Activated effector memory CD4-positive, alpha-beta T cell treated with Interleukin-2 at 50 U/mL for 16 hours (primary cell): ENCODE results near the gene PPP2R2C.

Experiments used
- DNase-seq: peaks from one replicate; pipeline ENCODE4 v3.0.0-alpha.2; 2020

The PPP2R2C gene

GRCh38 chr4:6467600-6467999, 4.8 kb downstream of the PPP2R2C start:
- DNase-seq, result no peak

GRCh38 chr4:6466756-6467381, 5.5 kb downstream of the PPP2R2C start:
- DNase-seq, result no peak

- DNase-seq, result no peak
These were observed 6.5 kb downstream of the PPP2R2C start for GRCh38 chr4:6465955-6466354.

DNA sequence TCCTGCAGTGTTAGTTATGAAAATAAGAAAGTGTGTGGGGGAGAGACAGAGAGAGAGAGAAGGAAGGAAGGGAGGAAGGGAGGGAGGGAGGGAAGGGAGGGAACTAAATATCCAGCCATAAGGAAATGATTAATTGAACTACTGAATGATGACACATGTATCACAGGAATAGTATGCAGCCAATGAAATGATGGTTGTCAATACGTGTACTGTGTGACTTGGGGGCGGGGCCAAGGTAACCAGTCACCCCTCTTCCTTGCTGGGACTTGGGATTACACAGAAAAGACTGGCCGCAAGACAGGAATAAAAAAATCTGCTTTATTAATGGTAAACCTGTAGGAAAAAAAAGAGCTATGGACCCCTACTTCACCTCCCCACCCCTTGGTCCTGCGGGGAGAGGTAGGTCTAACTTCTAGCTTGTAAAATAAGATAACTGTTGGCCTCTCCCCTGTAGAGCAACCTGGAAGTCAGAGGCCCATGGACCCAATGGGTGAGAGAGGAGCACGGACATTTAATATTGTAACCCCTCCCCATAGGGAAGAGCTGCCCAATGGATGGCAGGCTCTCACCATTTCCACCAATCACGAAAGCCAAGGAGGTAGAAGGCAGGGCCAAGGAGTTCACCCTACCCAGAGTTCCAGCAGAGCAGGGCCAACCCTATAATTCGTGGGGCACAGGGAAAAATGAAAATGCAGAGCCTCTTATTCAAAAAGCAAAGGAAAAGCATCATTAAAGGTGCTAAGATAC, 7.4 kb downstream of the PPP2R2C start:
- no peak for DNase-seq

GRCh38 chr4:6463311-6464289, 8.8 kb downstream of the PPP2R2C start:
- DNase-seq, result no peak

DNA sequence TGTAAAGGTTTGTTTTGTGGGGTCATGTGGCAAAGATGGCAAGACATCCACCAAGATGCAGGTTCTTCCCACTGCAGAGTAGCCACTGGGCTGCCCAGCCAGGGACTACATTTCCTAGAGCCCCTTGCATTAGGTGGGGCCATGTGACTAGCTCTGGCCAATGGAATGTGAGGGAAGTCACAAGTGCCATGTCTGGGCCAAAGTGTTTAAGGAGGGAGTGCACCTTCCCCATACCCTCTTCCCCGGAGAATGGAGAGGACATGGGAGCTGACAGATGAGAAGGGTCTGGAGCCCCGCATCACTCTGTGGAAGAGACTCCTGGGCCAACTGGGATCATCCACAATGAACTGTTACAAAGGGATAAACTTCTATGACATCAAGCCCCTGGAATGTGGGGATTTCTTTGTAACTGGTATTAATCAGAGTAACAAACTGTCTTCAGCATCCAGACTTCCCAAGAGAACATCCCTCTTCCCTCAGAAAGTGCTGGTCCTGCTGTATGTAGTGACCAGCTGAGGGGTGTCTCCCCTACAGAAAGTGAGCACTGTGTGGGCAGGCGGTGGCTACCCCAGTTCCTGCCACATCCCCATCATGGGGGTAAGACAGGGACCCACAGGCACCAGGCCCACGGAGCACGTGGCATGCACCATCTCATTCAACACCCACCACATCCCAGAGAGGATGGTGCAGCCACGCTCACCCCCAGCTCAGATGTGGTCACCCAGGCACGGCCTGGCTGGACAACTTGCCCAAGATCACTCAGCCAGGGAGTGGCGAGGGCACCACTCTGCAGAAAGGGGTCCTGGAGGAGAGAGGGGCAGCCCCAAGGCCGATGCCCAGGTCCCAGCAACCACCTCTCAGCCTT, 10.9 kb downstream of the PPP2R2C start:
- no peak for DNase-seq

GRCh38 chr4:6460876-6461275, 11.5 kb downstream of the PPP2R2C start:
- no peak for DNase-seq

GRCh38 chr4:6458528-6458927, 13.9 kb downstream of the PPP2R2C start:
- DNase-seq, result no peak

GRCh38 chr4:6456450-6456849, 16.0 kb downstream of the PPP2R2C start:
- DNase-seq, result no peak

- no peak for DNase-seq
These were observed 18.1 kb downstream of the PPP2R2C start for GRCh38 chr4:6454112-6454910.

- DNase-seq, result no peak
These were observed 18.8 kb downstream of the PPP2R2C start for GRCh38 chr4:6453688-6453990.

- DNase-seq, result no peak
These were observed 19.3 kb downstream of the PPP2R2C start for GRCh38 chr4:6452897-6453687.

DNA sequence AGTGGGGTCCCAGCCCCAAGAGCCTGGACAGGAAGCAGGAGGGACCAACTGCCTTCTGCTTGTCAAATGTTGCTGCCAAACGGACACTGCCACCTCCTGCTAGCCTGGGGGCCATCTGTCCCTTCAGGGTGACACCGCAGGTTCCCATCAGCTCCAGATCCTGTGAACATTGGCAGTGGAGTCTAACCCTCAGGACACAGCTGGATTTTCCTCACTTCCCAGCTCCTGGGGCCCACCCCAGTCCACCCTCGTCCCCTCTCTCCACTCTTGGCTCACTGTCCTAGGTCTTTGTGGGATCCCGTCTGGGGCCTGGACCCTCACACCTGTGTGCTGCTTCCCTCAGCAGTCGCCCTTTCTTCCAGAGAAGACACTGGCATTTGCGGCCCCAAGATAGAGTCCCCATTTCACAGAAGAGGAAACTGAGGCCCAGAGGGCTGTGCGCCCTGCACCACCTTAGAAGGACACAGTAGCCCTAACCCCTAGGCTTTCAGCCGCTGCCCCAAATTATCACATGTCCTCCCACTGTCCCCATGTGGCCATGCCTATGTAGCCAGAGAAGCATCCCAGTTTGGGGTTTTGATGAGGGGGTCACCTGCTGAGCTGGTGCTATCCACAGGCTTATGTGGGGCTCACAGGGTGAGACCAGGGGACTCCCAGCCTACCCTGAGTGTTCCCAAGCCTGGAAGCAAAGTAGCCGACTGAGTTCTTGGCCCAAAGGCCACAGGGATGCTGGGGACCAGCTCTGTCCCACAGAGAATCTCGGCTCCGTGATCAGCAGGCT, 20.1 kb downstream of the PPP2R2C start:
- no peak for DNase-seq

- DNase-seq, result no peak
These were observed 21.1 kb downstream of the PPP2R2C start for GRCh38 chr4:6451309-6451708.

DNA sequence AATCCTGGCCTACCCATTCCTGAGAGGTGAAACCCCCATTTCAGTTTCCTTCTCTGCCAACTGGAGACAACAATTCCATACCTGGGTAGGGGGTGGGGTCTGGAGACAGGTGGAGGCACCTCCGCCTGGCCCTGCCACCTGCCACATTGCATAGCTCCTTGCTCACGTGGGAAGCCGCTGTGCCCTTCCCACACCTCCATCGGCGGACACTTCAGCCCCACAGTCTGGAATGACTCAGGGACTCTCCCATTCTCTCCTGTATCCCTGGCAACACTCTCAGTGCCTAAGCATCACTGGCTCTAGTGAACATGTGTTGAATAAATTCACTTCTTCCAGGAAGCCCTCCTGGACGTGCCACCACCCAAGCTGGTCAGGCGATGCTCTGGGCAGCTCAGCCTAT, 21.7 kb downstream of the PPP2R2C start:
- no peak for DNase-seq

- DNase-seq, result no peak
These were observed 22.6 kb downstream of the PPP2R2C start for GRCh38 chr4:6449746-6450369.

- DNase-seq, result no peak
These were observed 23.1 kb downstream of the PPP2R2C start for GRCh38 chr4:6449335-6449734.

- DNase-seq, result no peak
These were observed 23.8 kb downstream of the PPP2R2C start for GRCh38 chr4:6448476-6449170.

- DNase-seq, result no peak
These were observed 24.7 kb downstream of the PPP2R2C start for GRCh38 chr4:6447672-6448171.
